Smooth muscle cell (in vitro differentiated cells): ENCODE measurements around the gene SMIM8. TPM values are rescaled to one million over a fixed set of nuclear protein-coding genes. Genes with fewer than 3 reads are reported as not detected.
A peak's percentile ranks its signal among the peaks of the same experiment; 100 is the strongest.

Experiments used
- DNase-seq: peaks from one replicate; lab custom pipeline; 2025; ENCODE audit not compliant: unreplicated experiment; lab: John Stamatoyannopoulos, UW
- H2AFZ ChIP-seq: fragments of 200-600 bp; sonication (generic); 2 replicates; pipeline ENCODE4 v1.6.0; 2016; ENCODE audit warnings: antibody characterized with exemption, low read depth, mild to moderate bottlenecking
- H3F3A ChIP-seq: fragments of 200-600 bp; sonication (generic); 2 replicates; pipeline ENCODE4 v1.6.0; 2017; ENCODE audit warnings: antibody characterized with exemption, low read depth
- H3K27ac ChIP-seq: fragments of 200-600 bp; sonication (generic); 2 replicates; pipeline ENCODE4 v1.5.1; 2016; ENCODE audit warnings: low read depth, mild to moderate bottlenecking
- H3K27me3 ChIP-seq: fragments of 200-600 bp; sonication (generic); 2 replicates; pipeline ENCODE4 v1.6.1; 2016; ENCODE audit warnings: low read depth, mild to moderate bottlenecking
- H3K36me3 ChIP-seq: fragments of 200-600 bp; sonication (generic); 2 replicates; pipeline ENCODE4 v1.5.1; 2016; ENCODE audit warnings: low read depth
- H3K4me1 ChIP-seq: fragments of 200-600 bp; sonication (generic); 2 replicates; pipeline ENCODE4 v1.5.1; 2016; ENCODE audit warnings: low read depth
- H3K4me2 ChIP-seq: fragments of 200-600 bp; sonication (generic); 2 replicates; pipeline ENCODE4 v1.6.0; 2016; ENCODE audit warnings: mild to moderate bottlenecking
- H3K4me3 ChIP-seq: fragments of 200-600 bp; sonication (generic); 2 replicates; pipeline ENCODE4 v1.5.1; 2016; ENCODE audit warnings: mild to moderate bottlenecking
- H3K79me2 ChIP-seq: fragments of 200-600 bp; sonication (generic); 2 replicates; pipeline ENCODE4 v1.6.0; 2016; ENCODE audit warnings: low read depth, mild to moderate bottlenecking
- H3K9ac ChIP-seq: fragments of 200-600 bp; sonication (generic); 2 replicates; pipeline ENCODE4 v1.6.0; 2016; ENCODE audit warnings: low read depth
- H3K9me3 ChIP-seq: fragments of 200-600 bp; sonication (generic); replicated peaks from 2 replicates; pipeline ENCODE4 v1.5.1; 2016; ENCODE audit warnings: low read depth
- H4K20me1 ChIP-seq: fragments of 200-600 bp; sonication (generic); 2 replicates; pipeline ENCODE4 v1.6.0; 2016; ENCODE audit warnings: low read depth
- WGBS: methylation state at CpG from one replicate; pipeline ENCODE4 v1.1.7; 2016; ENCODE audit warnings: low lambda C conversion rate; 5-methylcytosine and 5-hydroxymethylcytosine counted together
- polyA plus RNA-seq: library from polyadenylated mRNA; unstranded; fragments of >200 nt; fragmentation: Nextera tagmentation; extraction: Ambion mirVana; gene quantifications from 2 replicates; pipeline ENCODE4 v1.2.1, GENCODE V29; 2016
- total RNA-seq: library from RNA; depleted of rRNA; stranded (reverse); fragments of >200 nt; gene quantifications from 2 replicates; pipeline ENCODE4 v1.2.3, GENCODE V29; 2014
- TF ChIP-seq, protein P1 (sequence below): fragments of 200-600 bp; sonication (generic); IDR thresholded peaks from 2 replicates; pipeline ENCODE4 v1.5.1; 2017; ENCODE audit warnings: borderline replicate concordance, mild to moderate bottlenecking, antibody characterized with exemption; ENCODE audit not compliant: insufficient read depth, poor library complexity, severe bottlenecking

The SMIM8 gene
- total and polyA plus RNA-seq, 2 experiments from 2014 or later = 8.0 to 9.3 TPM

DNA sequence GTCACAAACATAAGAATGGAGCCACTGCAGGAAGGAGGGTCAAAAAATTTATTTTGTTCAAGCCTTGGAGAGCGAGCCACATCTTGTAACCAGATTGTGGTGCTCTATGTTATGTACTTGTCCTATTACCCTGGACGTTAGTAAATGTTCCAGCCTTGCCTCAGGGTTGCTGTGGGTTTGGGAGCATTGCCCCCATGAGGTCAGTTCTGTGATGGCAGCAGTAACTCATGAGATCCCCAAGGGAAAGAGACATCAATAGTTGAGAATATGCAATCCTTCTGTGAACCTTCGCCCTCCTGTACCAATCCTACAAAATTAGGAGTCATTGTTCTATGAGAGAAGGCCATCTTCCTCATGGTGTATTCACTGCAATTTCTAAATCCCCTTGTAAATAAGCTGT is 68.9 kb downstream of the SMIM8 start:
- TF ChIP-seq, protein P1, sequence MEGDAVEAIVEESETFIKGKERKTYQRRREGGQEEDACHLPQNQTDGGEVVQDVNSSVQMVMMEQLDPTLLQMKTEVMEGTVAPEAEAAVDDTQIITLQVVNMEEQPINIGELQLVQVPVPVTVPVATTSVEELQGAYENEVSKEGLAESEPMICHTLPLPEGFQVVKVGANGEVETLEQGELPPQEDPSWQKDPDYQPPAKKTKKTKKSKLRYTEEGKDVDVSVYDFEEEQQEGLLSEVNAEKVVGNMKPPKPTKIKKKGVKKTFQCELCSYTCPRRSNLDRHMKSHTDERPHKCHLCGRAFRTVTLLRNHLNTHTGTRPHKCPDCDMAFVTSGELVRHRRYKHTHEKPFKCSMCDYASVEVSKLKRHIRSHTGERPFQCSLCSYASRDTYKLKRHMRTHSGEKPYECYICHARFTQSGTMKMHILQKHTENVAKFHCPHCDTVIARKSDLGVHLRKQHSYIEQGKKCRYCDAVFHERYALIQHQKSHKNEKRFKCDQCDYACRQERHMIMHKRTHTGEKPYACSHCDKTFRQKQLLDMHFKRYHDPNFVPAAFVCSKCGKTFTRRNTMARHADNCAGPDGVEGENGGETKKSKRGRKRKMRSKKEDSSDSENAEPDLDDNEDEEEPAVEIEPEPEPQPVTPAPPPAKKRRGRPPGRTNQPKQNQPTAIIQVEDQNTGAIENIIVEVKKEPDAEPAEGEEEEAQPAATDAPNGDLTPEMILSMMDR = peak; percentile 30
- Histone ChIP-seq H3K36me3 (no peaks in the 10 kb centered on the region), H4K20me1 (no peaks in the 10 kb centered on the region), H3K27me3 (no peaks in the 10 kb centered on the region), H3K4me2 (no peak overlapping the region), H3K4me1 (no peaks in the 10 kb centered on the region), H3K9ac (no peak overlapping the region), H3K27ac (no peak overlapping the region), H2AFZ (no peak overlapping the region), H3K9me3 (no peaks in the 10 kb centered on the region), H3F3A (no peaks in the 10 kb centered on the region), H3K4me3 (no peak overlapping the region), H3K79me2 (no peaks in the 10 kb centered on the region)
- 49% methylated on average over 3 of the region's 3 CpGs for WGBS
- DNase-seq = no peak

Other genes starting within 250 kb of the SMIM8 start
- gene CGA, start 227.5 kb upstream of the SMIM8 start, total RNA-seq = 2.8 and 5.5 TPM in 2 replicates
- gene CGA, start 227.5 kb upstream of the SMIM8 start, polyA plus RNA-seq = 0.30 and 1.4 TPM in 2 replicates
- gene ZNF292, start 167.0 kb upstream of the SMIM8 start, total RNA-seq = 46.7 and 50.3 TPM in 2 replicates
- gene ZNF292, start 167.0 kb upstream of the SMIM8 start, polyA plus RNA-seq = 29.4 and 33.7 TPM in 2 replicates
- gene GJB7, start 6.7 kb downstream of the SMIM8 start, total RNA-seq = 0.58 and 0.99 TPM in 2 replicates
- 0.27 and 2.6 TPM in 2 replicates for gene GJB7, start 6.7 kb downstream of the SMIM8 start, polyA plus RNA-seq
- gene C6orf163, start 22.2 kb downstream of the SMIM8 start, total RNA-seq = 0.99 and 3.1 TPM in 2 replicates
- gene C6orf163, start 22.2 kb downstream of the SMIM8 start, polyA plus RNA-seq = 0.56 and 0.59 TPM in 2 replicates
- gene CFAP206, start 85.4 kb downstream of the SMIM8 start, total RNA-seq = 0.72 and 2.0 TPM in 2 replicates
- 0.21 and 0.53 TPM in 2 replicates for gene CFAP206, start 85.4 kb downstream of the SMIM8 start, polyA plus RNA-seq
- 23.9 and 27.0 TPM in 2 replicates for gene SLC35A1, start 150.4 kb downstream of the SMIM8 start, total RNA-seq
- 19.9 and 21.5 TPM in 2 replicates for gene SLC35A1, start 150.4 kb downstream of the SMIM8 start, polyA plus RNA-seq